Measurements from ENCODE around the gene SIGLEC12. TPM values are rescaled to one million over a fixed set of nuclear protein-coding genes. Genes with fewer than 3 reads are reported as not detected.

SIGLEC12 gene
- total RNA-seq, 1 experiment from 2014 or later, result not detected

DNA sequence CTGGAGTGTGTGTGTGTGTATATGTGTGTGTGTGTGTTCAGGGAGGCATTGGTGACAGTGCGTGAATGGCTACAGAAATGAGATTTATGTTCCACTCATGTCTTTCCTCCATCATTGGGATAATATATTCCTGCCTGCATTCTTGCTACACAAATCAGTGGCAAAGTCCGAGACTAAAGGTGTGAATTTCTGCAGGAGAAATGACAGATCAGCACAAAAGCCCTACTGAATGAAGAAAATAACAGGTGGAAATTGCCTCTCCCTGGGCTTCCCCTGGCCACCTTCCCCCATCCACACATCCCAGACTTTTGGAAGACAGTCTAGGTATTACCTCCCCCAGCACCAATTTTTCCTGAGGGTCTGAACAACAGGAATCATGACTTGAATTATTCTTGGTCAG, 19.8 kb upstream of the SIGLEC12 start:
- intact Hi-C loops (cut with micrococcal nuclease; ENCODE audit: unreplicated experiment), result no loop called here
- H3K27ac ChIP-seq (ENCODE audit: low read length), result no peak overlapping the region
- no peaks in the 10 kb centered on the region for H3K9me3 ChIP-seq (ENCODE audit: control insufficient read depth, insufficient read depth, low read depth, low read length)
- no peak for ATAC-seq
- in situ Hi-C loops (cut with HindIII; ENCODE audit: low pct_unique_long_range_greater_than_20kb, low sequenced_read_pairs), result no loop called here
- no peaks in the 10 kb centered on the region for H3K4me1 ChIP-seq (ENCODE audit: control insufficient read depth, insufficient read depth, low read length)
- TF ChIP-seq TCF7L2 (IDR thresholded peaks at IDR 0.05; ENCODE audit: low read depth, low read length), result no peak
- TF ChIP-seq SIN3A (IDR thresholded peaks at IDR 0.05; ENCODE audit: borderline replicate concordance, insufficient read depth, low read depth, low read length), result no peak
- TF ChIP-seq, protein P1, sequence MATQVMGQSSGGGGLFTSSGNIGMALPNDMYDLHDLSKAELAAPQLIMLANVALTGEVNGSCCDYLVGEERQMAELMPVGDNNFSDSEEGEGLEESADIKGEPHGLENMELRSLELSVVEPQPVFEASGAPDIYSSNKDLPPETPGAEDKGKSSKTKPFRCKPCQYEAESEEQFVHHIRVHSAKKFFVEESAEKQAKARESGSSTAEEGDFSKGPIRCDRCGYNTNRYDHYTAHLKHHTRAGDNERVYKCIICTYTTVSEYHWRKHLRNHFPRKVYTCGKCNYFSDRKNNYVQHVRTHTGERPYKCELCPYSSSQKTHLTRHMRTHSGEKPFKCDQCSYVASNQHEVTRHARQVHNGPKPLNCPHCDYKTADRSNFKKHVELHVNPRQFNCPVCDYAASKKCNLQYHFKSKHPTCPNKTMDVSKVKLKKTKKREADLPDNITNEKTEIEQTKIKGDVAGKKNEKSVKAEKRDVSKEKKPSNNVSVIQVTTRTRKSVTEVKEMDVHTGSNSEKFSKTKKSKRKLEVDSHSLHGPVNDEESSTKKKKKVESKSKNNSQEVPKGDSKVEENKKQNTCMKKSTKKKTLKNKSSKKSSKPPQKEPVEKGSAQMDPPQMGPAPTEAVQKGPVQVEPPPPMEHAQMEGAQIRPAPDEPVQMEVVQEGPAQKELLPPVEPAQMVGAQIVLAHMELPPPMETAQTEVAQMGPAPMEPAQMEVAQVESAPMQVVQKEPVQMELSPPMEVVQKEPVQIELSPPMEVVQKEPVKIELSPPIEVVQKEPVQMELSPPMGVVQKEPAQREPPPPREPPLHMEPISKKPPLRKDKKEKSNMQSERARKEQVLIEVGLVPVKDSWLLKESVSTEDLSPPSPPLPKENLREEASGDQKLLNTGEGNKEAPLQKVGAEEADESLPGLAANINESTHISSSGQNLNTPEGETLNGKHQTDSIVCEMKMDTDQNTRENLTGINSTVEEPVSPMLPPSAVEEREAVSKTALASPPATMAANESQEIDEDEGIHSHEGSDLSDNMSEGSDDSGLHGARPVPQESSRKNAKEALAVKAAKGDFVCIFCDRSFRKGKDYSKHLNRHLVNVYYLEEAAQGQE (IDR thresholded peaks at IDR 0.05; ENCODE audit: insufficient read depth in 1 of 2, low read depth in 2 of 2, low read length in 1 of 2), result no peak
- TF ChIP-seq, protein P2, sequence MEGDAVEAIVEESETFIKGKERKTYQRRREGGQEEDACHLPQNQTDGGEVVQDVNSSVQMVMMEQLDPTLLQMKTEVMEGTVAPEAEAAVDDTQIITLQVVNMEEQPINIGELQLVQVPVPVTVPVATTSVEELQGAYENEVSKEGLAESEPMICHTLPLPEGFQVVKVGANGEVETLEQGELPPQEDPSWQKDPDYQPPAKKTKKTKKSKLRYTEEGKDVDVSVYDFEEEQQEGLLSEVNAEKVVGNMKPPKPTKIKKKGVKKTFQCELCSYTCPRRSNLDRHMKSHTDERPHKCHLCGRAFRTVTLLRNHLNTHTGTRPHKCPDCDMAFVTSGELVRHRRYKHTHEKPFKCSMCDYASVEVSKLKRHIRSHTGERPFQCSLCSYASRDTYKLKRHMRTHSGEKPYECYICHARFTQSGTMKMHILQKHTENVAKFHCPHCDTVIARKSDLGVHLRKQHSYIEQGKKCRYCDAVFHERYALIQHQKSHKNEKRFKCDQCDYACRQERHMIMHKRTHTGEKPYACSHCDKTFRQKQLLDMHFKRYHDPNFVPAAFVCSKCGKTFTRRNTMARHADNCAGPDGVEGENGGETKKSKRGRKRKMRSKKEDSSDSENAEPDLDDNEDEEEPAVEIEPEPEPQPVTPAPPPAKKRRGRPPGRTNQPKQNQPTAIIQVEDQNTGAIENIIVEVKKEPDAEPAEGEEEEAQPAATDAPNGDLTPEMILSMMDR (IDR thresholded peaks at IDR 0.05), result no peak
- no peak for TF ChIP-seq POLR2AphosphoS5 (IDR thresholded peaks at IDR 0.05; ENCODE audit: low read depth, low read length)
- ChIA-PET CTCF (no interaction called here), POLR2A (no interaction called here)
- H3K36me3 ChIP-seq (ENCODE audit: control insufficient read depth, insufficient read depth, low read length), result no peaks in the 10 kb centered on the region
- no peak for DNase-seq (ENCODE audit: low read depth, low spot score)
- H3K27me3 ChIP-seq (ENCODE audit: control insufficient read depth, insufficient read depth, low read length), result no peaks in the 10 kb centered on the region; the same call in 1 of the 2 replicates
- no TSS peak for BruUV-seq (replicated peaks)
- no peak overlapping the region for H3K4me3 ChIP-seq (ENCODE audit: low read depth in 2 of 2, low read length in 2 of 2)

DNA sequence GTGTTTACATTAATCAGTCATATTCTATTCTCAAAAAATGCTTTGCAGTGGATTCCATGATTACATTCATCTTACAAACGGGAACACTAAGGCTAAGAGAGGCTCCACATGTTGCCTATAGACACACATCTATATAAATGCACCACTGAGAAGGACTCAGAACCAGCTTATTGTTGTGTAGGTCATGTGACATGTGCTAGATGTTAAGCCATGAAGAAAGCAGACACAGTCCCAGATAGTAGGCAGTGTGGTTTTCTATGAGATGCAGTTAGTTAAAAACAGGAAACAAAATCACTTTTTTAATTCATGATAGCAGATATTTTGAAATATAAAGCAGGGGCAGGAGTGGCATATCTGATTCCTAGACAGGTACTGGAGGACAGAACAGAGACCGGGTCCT, 19.1 kb upstream of the SIGLEC12 start:
- Histone ChIP-seq H3K4me1 (ENCODE audit: control insufficient read depth, insufficient read depth, low read length) (no peaks in the 10 kb centered on the region), H3K4me3 (ENCODE audit: low read depth in 2 of 2, low read length in 2 of 2) (no peak overlapping the region), H3K9me3 (ENCODE audit: control insufficient read depth, insufficient read depth, low read depth, low read length) (no peaks in the 10 kb centered on the region), H3K27ac (ENCODE audit: low read length) (no peak overlapping the region), H3K27me3 (ENCODE audit: control insufficient read depth, insufficient read depth, low read length) (no peaks in the 10 kb centered on the region; the same call in 1 of the 2 replicates), H3K36me3 (ENCODE audit: control insufficient read depth, insufficient read depth, low read length) (no peaks in the 10 kb centered on the region)
- no TSS peak for BruUV-seq (replicated peaks)
- ChIA-PET POLR2A (no interaction called here), CTCF (no interaction called here)
- no peak for TF ChIP-seq SIN3A (IDR thresholded peaks at IDR 0.05; ENCODE audit: borderline replicate concordance, insufficient read depth, low read depth, low read length)
- no peak for TF ChIP-seq POLR2AphosphoS5 (IDR thresholded peaks at IDR 0.05; ENCODE audit: low read depth, low read length)
- TF ChIP-seq TCF7L2 (IDR thresholded peaks at IDR 0.05; ENCODE audit: low read depth, low read length), result no peak
- TF ChIP-seq, protein P1 (IDR thresholded peaks at IDR 0.05; ENCODE audit: insufficient read depth in 1 of 2, low read depth in 2 of 2, low read length in 1 of 2), result no peak
- TF ChIP-seq, protein P2 (IDR thresholded peaks at IDR 0.05), result no peak
- ATAC-seq (no peak), DNase-seq (ENCODE audit: low read depth, low spot score) (no peak)
- in situ Hi-C loops (cut with HindIII; ENCODE audit: low pct_unique_long_range_greater_than_20kb, low sequenced_read_pairs), result no loop called here
- intact Hi-C loops (cut with micrococcal nuclease; ENCODE audit: unreplicated experiment), result no loop called here

Data from Panc1 (cell line).